Uterus (tissue), 2 donors: ENCODE results near the gene SHISA6.

Source experiments
- POLR2A ChIP-seq, 2 donors: fragments of 450-650 bp; IDR thresholded peaks; one replicate each; pipeline ENCODE4 v1.6.1; 2016; ENCODE audit warnings: antibody characterized with exemption in 2 of 2, mild to moderate bottlenecking in 1 of 2, moderate library complexity in 1 of 2
- TF ChIP-seq, protein P1 (sequence below), 4 experiments: fragments of 200-600 bp in 2 of 4; fragments of 450-650 bp in 2 of 4; sonication (generic) in 2 of 4; IDR thresholded peaks; one replicate each; pipeline ENCODE4 v1.5.1; 2016 to 2019; ENCODE audit warnings: antibody characterized with exemption in 4 of 4, mild to moderate bottlenecking in 2 of 4, moderate library complexity in 1 of 4

DNA sequence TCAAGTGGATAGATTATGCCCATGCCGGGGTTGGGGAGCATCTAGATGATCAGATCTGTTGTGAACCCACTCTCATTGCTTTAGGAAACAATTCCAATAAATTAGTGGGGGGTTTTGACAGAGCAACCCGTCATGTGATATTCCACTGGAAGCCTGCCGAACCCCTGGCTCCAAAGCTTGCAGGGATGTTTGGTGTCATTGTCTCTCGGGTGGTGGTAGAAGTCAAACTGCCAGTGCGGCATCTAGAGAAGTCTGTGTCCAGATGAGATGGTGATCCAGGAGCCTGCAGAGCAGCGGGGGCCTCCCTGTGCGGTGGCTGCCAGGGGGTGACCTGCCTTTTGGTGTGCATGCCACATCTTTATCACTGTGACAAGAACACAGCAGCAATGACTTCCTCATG, 91.7 kb downstream of the SHISA6 start:
- TF ChIP-seq, protein P1, sequence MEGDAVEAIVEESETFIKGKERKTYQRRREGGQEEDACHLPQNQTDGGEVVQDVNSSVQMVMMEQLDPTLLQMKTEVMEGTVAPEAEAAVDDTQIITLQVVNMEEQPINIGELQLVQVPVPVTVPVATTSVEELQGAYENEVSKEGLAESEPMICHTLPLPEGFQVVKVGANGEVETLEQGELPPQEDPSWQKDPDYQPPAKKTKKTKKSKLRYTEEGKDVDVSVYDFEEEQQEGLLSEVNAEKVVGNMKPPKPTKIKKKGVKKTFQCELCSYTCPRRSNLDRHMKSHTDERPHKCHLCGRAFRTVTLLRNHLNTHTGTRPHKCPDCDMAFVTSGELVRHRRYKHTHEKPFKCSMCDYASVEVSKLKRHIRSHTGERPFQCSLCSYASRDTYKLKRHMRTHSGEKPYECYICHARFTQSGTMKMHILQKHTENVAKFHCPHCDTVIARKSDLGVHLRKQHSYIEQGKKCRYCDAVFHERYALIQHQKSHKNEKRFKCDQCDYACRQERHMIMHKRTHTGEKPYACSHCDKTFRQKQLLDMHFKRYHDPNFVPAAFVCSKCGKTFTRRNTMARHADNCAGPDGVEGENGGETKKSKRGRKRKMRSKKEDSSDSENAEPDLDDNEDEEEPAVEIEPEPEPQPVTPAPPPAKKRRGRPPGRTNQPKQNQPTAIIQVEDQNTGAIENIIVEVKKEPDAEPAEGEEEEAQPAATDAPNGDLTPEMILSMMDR (IDR thresholded peaks at IDR 0.05), result no peak
- no peak for TF ChIP-seq POLR2A (IDR thresholded peaks at IDR 0.05)
